Measurements from ENCODE around the gene U2AF2.

DNA sequence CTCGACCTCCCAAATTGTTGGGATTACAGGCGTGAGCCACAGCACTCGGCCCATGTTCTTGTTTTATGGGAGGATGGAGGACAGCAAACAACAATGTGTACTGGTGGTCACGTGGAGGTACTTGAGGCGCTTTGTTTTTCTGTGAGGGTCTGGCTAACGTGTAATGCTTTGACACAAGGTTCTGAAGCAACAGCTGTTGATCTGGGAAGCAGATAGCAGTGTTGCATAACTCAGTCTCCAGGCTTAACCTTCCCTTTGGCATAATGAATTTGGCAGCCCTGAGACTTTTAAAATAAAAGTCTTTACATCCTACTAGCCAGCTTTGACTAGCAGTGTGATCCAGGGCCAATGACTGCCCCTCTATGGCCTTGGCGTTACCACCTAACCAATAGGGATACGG lies 21.0 kb upstream of the U2AF2 start:
- TF ChIP-seq, protein P1, sequence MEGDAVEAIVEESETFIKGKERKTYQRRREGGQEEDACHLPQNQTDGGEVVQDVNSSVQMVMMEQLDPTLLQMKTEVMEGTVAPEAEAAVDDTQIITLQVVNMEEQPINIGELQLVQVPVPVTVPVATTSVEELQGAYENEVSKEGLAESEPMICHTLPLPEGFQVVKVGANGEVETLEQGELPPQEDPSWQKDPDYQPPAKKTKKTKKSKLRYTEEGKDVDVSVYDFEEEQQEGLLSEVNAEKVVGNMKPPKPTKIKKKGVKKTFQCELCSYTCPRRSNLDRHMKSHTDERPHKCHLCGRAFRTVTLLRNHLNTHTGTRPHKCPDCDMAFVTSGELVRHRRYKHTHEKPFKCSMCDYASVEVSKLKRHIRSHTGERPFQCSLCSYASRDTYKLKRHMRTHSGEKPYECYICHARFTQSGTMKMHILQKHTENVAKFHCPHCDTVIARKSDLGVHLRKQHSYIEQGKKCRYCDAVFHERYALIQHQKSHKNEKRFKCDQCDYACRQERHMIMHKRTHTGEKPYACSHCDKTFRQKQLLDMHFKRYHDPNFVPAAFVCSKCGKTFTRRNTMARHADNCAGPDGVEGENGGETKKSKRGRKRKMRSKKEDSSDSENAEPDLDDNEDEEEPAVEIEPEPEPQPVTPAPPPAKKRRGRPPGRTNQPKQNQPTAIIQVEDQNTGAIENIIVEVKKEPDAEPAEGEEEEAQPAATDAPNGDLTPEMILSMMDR (IDR thresholded peaks at IDR 0.05): no peak
- no peak for TF ChIP-seq POLR2A (IDR thresholded peaks at IDR 0.05)
